Caco-2 (cell line): ENCODE data around the gene IGFL4. TPM values are rescaled to one million over a fixed set of nuclear protein-coding genes. Genes with fewer than 3 reads are reported as not detected.

Source experiments
- BruUV-seq: library from RNA; stranded (reverse); fragments of 400-500 nt; replicated peaks from 2 replicates; lab custom pipeline; 2021; lab: Mats Ljungman, UMichigan
- CTCF ChIA-PET: fragments of 300-600 bp; sonication (Branson Sonifier 250); formaldehyde crosslinking; loops from one replicate; lab custom pipeline; 2022; ENCODE audit warnings: antibody characterized with exemption; lab: Charles Lee
- POLR2A ChIA-PET: fragments of 300-600 bp; sonication (Branson Sonifier 250); formaldehyde crosslinking; loops from one replicate; lab custom pipeline; 2022; ENCODE audit warnings: antibody characterized with exemption; lab: Charles Lee
- DNase-seq, 2 experiments: peaks; one replicate each; pipeline versions ENCODE4 v3.0.0 to v3.0.0-alpha.2; 2020 to 2022
- H3K27me3 ChIP-seq: replicated peaks from 2 replicates; pipeline ENCODE4 v1.6.0; 2011; ENCODE audit warnings: low read length; ENCODE audit not compliant: control insufficient read depth, insufficient read depth
- H3K36me3 ChIP-seq: 2 replicates; pipeline ENCODE4 v1.5.1; 2011; ENCODE audit warnings: low read length; ENCODE audit not compliant: control insufficient read depth, insufficient read depth
- H3K4me1 ChIP-seq: fragments of 250-450 bp; sonication (Bioruptor Pico); 2 replicates; pipeline ENCODE4 v1.5.1; 2020; ENCODE audit warnings: mild to moderate bottlenecking
- H3K4me3 ChIP-seq: 2 replicates; pipeline ENCODE4 v1.5.1; 2011; ENCODE audit warnings: low read depth, mild to moderate bottlenecking, control low read depth, low read length
- H3K9me3 ChIP-seq: fragments of 250-450 bp; sonication (Bioruptor Pico); 2 replicates; pipeline ENCODE4 v1.5.1; 2020; ENCODE audit warnings: mild to moderate bottlenecking, moderate library complexity
- H3K27ac Mint-ChIP-seq: one replicate; pipeline ENCODE4 v1.8.0; 2022; ENCODE audit warnings: mixed read lengths; ENCODE audit not compliant: unreplicated experiment
- H3K27me3 Mint-ChIP-seq: one replicate; pipeline ENCODE4 v1.8.0; 2022; ENCODE audit warnings: mixed read lengths; ENCODE audit not compliant: insufficient read depth, unreplicated experiment
- H3K36me3 Mint-ChIP-seq: one replicate; pipeline ENCODE4 v1.8.0; 2022; ENCODE audit warnings: mild to moderate bottlenecking, mixed read lengths; ENCODE audit not compliant: insufficient read depth, unreplicated experiment
- H3K4me1 Mint-ChIP-seq: one replicate; pipeline ENCODE4 v1.8.0; 2022; ENCODE audit warnings: low read depth, mixed read lengths; ENCODE audit not compliant: unreplicated experiment
- H3K4me3 Mint-ChIP-seq: one replicate; pipeline ENCODE4 v1.8.0; 2022; ENCODE audit warnings: mild to moderate bottlenecking, moderate library complexity, mixed read lengths; ENCODE audit not compliant: unreplicated experiment
- H3K9me3 Mint-ChIP-seq: one replicate; pipeline ENCODE4 v1.8.0; 2022; ENCODE audit warnings: mixed read lengths; ENCODE audit not compliant: unreplicated experiment
- CTCF ChIP-seq, 2 experiments: fragments of 200-600 bp in 1 of 2; IDR thresholded peaks; 1 replicate in 1 of 2; 2 replicates in 1 of 2; pipeline versions ENCODE4 v1.5.1 to v1.8.0; 2011 to 2022; ENCODE audit warnings: antibody characterized with exemption in 1 of 2, control low read depth in 1 of 2, inconsistent platforms in 1 of 2, low read depth in 1 of 2, low read length in 1 of 2, mild to moderate bottlenecking in 1 of 2, moderate library complexity in 1 of 2; ENCODE audit not compliant: insufficient read depth in 1 of 2, severe bottlenecking in 1 of 2, unreplicated experiment in 1 of 2
- intact Hi-C: fragments of 100-400 bp; cut with micrococcal nuclease; formaldehyde crosslinking; loops from one replicate; pipeline ENCODE4 v1.10.0; 2022; ENCODE audit not compliant: unreplicated experiment
- total RNA-seq: library from RNA; stranded (reverse); gene quantifications from 2 replicates; pipeline ENCODE4 v1.2.3, GENCODE V29; 2022

The IGFL4 gene
- total RNA-seq, 1 experiment from 2014 or later: 4.4 TPM

GRCh38 chr19:46040125-46040524 lies 677 bp downstream of the IGFL4 start:
- POLR2A ChIA-PET: no interaction called here
- Mint-ChIP-seq H3K9me3 (peaks cover 10% of the 10 kb centered on the region), H3K27me3 (no peaks in the 10 kb centered on the region), H3K36me3 (peaks cover 4% of the 10 kb centered on the region), H3K4me3 (no peak overlapping the region), H3K27ac (peak overlapping the region; percentile 14), H3K4me1 (peaks cover 37% of the 10 kb centered on the region)
- BruUV-seq: no TSS peak
- DNase-seq: no peak
- Histone ChIP-seq H3K4me1 (peaks cover 36% of the 10 kb centered on the region), H3K4me3 (no peak overlapping the region), H3K36me3 (no peaks in the 10 kb centered on the region; the same call in 1 of the 2 replicates), H3K27me3 (no peaks in the 10 kb centered on the region), H3K9me3 (peaks cover 11% of the 10 kb centered on the region; the same call in 1 of the 2 replicates)
- TF ChIP-seq CTCF (IDR thresholded peaks at IDR 0.05; ENCODE audit: insufficient read depth in 1 of 2, low read depth in 1 of 2, low read length in 1 of 2, severe bottlenecking in 1 of 2, unreplicated experiment in 1 of 2): no peak
- CTCF ChIA-PET: interaction anchor here (2.3 to 3.4 kb wide), 3 partner anchors 12 to 37 kb away, joined by 9 to 25 read pairs (median 20); no protein-coding TSS in a partner anchor
- intact Hi-C loops: no loop called here

GRCh38 chr19:46036744-46037128 lies 4.1 kb downstream of the IGFL4 start:
- DNase-seq: no peak
- Mint-ChIP-seq H3K27me3 (no peaks in the 10 kb centered on the region), H3K36me3 (peaks cover 4% of the 10 kb centered on the region), H3K27ac (no peak overlapping the region), H3K9me3 (peaks cover 9% of the 10 kb centered on the region), H3K4me1 (peaks cover 25% of the 10 kb centered on the region), H3K4me3 (no peak overlapping the region)
- Histone ChIP-seq H3K4me3 (no peak overlapping the region), H3K9me3 (peaks cover 14% of the 10 kb centered on the region), H3K36me3 (no peaks in the 10 kb centered on the region), H3K27me3 (no peaks in the 10 kb centered on the region), H3K4me1 (peaks cover 27% of the 10 kb centered on the region)
- ChIA-PET POLR2A (no interaction called here), CTCF (interaction anchor here (0.8 to 1.0 kb wide), 3 partner anchors 15 to 229 kb away, joined by 3 to 4 read pairs (median 3); no protein-coding TSS in a partner anchor)
- no TSS peak for BruUV-seq
- TF ChIP-seq CTCF (IDR thresholded peaks at IDR 0.05; ENCODE audit: insufficient read depth in 1 of 2, low read depth in 1 of 2, low read length in 1 of 2, severe bottlenecking in 1 of 2, unreplicated experiment in 1 of 2): no peak
- intact Hi-C loops: no loop called here

GRCh38 chr19:46035986-46036743 lies 4.6 kb downstream of the IGFL4 start:
- intact Hi-C loops: no loop called here
- no peak overlapping the region for H3K4me3 Mint-ChIP-seq
- DNase-seq: no peak
- H3K9me3 ChIP-seq: peaks cover 14% of the 10 kb centered on the region
- no peak overlapping the region for H3K27ac Mint-ChIP-seq
- no peak for TF ChIP-seq CTCF (IDR thresholded peaks at IDR 0.05; ENCODE audit: insufficient read depth in 1 of 2, low read depth in 1 of 2, low read length in 1 of 2, severe bottlenecking in 1 of 2, unreplicated experiment in 1 of 2)
- POLR2A ChIA-PET: no interaction called here
- peaks cover 29% of the 10 kb centered on the region for H3K4me1 ChIP-seq
- no peaks in the 10 kb centered on the region for H3K27me3 Mint-ChIP-seq
- peaks cover 4% of the 10 kb centered on the region for H3K36me3 Mint-ChIP-seq
- H3K9me3 Mint-ChIP-seq: peaks cover 9% of the 10 kb centered on the region
- H3K4me3 ChIP-seq: no peak overlapping the region
- H3K36me3 ChIP-seq: no peaks in the 10 kb centered on the region
- H3K27me3 ChIP-seq: no peaks in the 10 kb centered on the region
- CTCF ChIA-PET: interaction anchor here (0.8 to 1.0 kb wide), 2 partner anchors 15 to 41 kb away, joined by 3 to 4 read pairs; no protein-coding TSS in a partner anchor
- H3K4me1 Mint-ChIP-seq: peaks cover 25% of the 10 kb centered on the region
- BruUV-seq: no TSS peak
